H1 (cell line): ENCODE measurements around the gene CSGALNACT2. TPM values are rescaled to one million over a fixed set of nuclear protein-coding genes. Genes with fewer than 3 reads are reported as not detected.

Experiments
- CTCF ChIA-PET: fragments of 300-600 bp; sonication (Branson Sonifier 250); formaldehyde crosslinking; loops from one replicate; lab custom pipeline; 2021; ENCODE audit not compliant: partially characterized antibody; lab: Charles Lee
- POLR2A ChIA-PET: fragments of 300-600 bp; sonication (Branson Sonifier 250); formaldehyde crosslinking; loops from one replicate; lab custom pipeline; 2021; ENCODE audit warnings: inconsistent platforms; ENCODE audit not compliant: partially characterized antibody; lab: Charles Lee
- DNase-seq, 2 experiments: peaks; one replicate each; pipeline versions ENCODE4 v3.0.0 to v3.0.0-alpha.2; 2010 to 2022; ENCODE audit warnings: low spot score in 2 of 2, low read depth in 1 of 2, mixed read lengths in 1 of 2
- FAIRE-seq: peaks from 2 replicates; lab custom pipeline; 2011; peaks lifted over from hg19 to GRCh38; lab: Jason Lieb, UNC
- H2AFZ ChIP-seq: 2 replicates; pipeline ENCODE4 v1.8.1; 2012; ENCODE audit warnings: low read length, inconsistent platforms
- H2AK5ac ChIP-seq: 2 replicates; pipeline ENCODE4 v1.6.1; 2013; ENCODE audit warnings: low read depth, low read length
- H2BK120ac ChIP-seq: replicated peaks from 2 replicates; pipeline ENCODE3; 2013; ENCODE audit warnings: low read depth, low read length, inconsistent platforms
- H2BK12ac ChIP-seq: 2 replicates; pipeline ENCODE4 v1.6.1; 2013; ENCODE audit warnings: low read depth, low read length
- H2BK15ac ChIP-seq: 2 replicates; pipeline ENCODE4 v1.6.1; 2013; ENCODE audit warnings: low read length
- H2BK20ac ChIP-seq: 2 replicates; pipeline ENCODE4 v1.6.1; 2013; ENCODE audit warnings: low read length
- H2BK5ac ChIP-seq: 2 replicates; pipeline ENCODE4 v1.6.1; 2013; ENCODE audit warnings: low read depth, low read length
- H3K14ac ChIP-seq: 2 replicates; pipeline ENCODE4 v1.6.1; 2013; ENCODE audit warnings: inconsistent platforms; ENCODE audit not compliant: insufficient read length
- H3K18ac ChIP-seq: 2 replicates; pipeline ENCODE4 v1.6.1; 2013; ENCODE audit warnings: low read length; ENCODE audit errors: extremely low read depth
- H3K23ac ChIP-seq: 2 replicates; pipeline ENCODE4 v1.6.1; 2013; ENCODE audit warnings: inconsistent platforms; ENCODE audit not compliant: insufficient read length
- H3K23me2 ChIP-seq: 2 replicates; pipeline ENCODE4 v1.6.1; 2013; ENCODE audit warnings: low read depth, low read length
- H3K27ac ChIP-seq: 2 replicates; pipeline ENCODE4 v1.6.1; 2011; ENCODE audit warnings: low read depth, low read length, inconsistent platforms
- H3K27me3 ChIP-seq, 4 experiments: replicated peaks in 1 of 4; 1 replicate in 1 of 4; 2 replicates in 3 of 4; pipeline versions ENCODE4 v1.6.1 to v1.8.1; 2011 to 2013; ENCODE audit warnings: low read length in 3 of 4, mild to moderate bottlenecking in 3 of 4, inconsistent platforms in 2 of 4, mixed read lengths in 2 of 4, moderate library complexity in 1 of 4; ENCODE audit not compliant: control insufficient read depth in 3 of 4, insufficient read depth in 3 of 4; ENCODE audit errors: extremely low read depth in 1 of 4
- H3K36me3 ChIP-seq, 4 experiments: 2 replicates each; pipeline versions ENCODE4 v1.6.1 to v1.8.1; 2011 to 2013; ENCODE audit warnings: mild to moderate bottlenecking in 4 of 4, low read length in 3 of 4, moderate library complexity in 2 of 4, control low read depth in 1 of 4, inconsistent platforms in 1 of 4; ENCODE audit not compliant: insufficient read depth in 4 of 4, control insufficient read depth in 2 of 4
- H3K4ac ChIP-seq: replicated peaks from 2 replicates; pipeline ENCODE3; 2013; ENCODE audit warnings: low read length, low read depth, mixed read lengths, inconsistent platforms; ENCODE audit not compliant: insufficient read length
- H3K4me1 ChIP-seq, 4 experiments: replicated peaks in 1 of 4; 1 replicate in 1 of 4; 2 replicates in 3 of 4; pipeline versions ENCODE4 v1.6.1 to v1.8.1; 2011 to 2013; ENCODE audit warnings: low read length in 3 of 4, inconsistent platforms in 2 of 4, mixed read lengths in 1 of 4; ENCODE audit not compliant: insufficient read depth in 4 of 4, control insufficient read depth in 3 of 4
- H3K4me2 ChIP-seq, 2 experiments: 2 replicates each; pipeline versions ENCODE4 v1.6.1 to v1.8.1; 2011 to 2013; ENCODE audit warnings: low read depth in 2 of 2, low read length in 2 of 2, control low read depth in 1 of 2, inconsistent platforms in 1 of 2, mild to moderate bottlenecking in 1 of 2; ENCODE audit not compliant: insufficient read depth in 1 of 2
- H3K4me3 ChIP-seq, 4 experiments: fragments of 200-600, 300-600 bp in 1 of 4; sonication (generic), shearing (Covaris generic), sonication (Bioruptor Twin) in 1 of 4; 2 replicates each; pipeline versions ENCODE4 v1.5.1 to v1.8.1; 2011 to 2016; ENCODE audit warnings: low read length in 4 of 4, low read depth in 3 of 4, control low read depth in 2 of 4, inconsistent platforms in 2 of 4, mild to moderate bottlenecking in 2 of 4, mixed read lengths in 1 of 4, moderate library complexity in 1 of 4; ENCODE audit not compliant: insufficient read depth in 2 of 4; ENCODE audit errors: extremely low read depth in 1 of 4
- H3K56ac ChIP-seq: replicated peaks from 2 replicates; pipeline ENCODE3; 2013; ENCODE audit warnings: low read depth, mild to moderate bottlenecking, mixed read lengths, low read length, inconsistent platforms; ENCODE audit not compliant: insufficient read length
- H3K79me1 ChIP-seq: 2 replicates; pipeline ENCODE4 v1.6.1; 2013; ENCODE audit warnings: low read depth, low read length, control low read depth
- H3K79me2 ChIP-seq, 2 experiments: 2 replicates each; pipeline versions ENCODE4 v1.6.1 to v1.8.1; 2012 to 2013; ENCODE audit warnings: low read length in 2 of 2, mild to moderate bottlenecking in 2 of 2, inconsistent platforms in 1 of 2; ENCODE audit not compliant: insufficient read depth in 2 of 2, control insufficient read depth in 1 of 2
- H3K9ac ChIP-seq, 4 experiments: replicated peaks in 1 of 4; 1 replicate in 1 of 4; 2 replicates in 3 of 4; pipeline versions ENCODE4 v1.6.1 to v1.8.1; 2011 to 2013; ENCODE audit warnings: low read depth in 3 of 4, low read length in 3 of 4, control low read depth in 2 of 4, mild to moderate bottlenecking in 2 of 4, moderate library complexity in 2 of 4, inconsistent platforms in 1 of 4; ENCODE audit errors: extremely low read depth in 1 of 4
- H3K9me3 ChIP-seq, 2 experiments: 2 replicates each; pipeline versions ENCODE4 v1.6.1 to v1.8.1; 2012 to 2013; ENCODE audit warnings: mild to moderate bottlenecking in 2 of 2, moderate library complexity in 2 of 2, control low read depth in 1 of 2, inconsistent platforms in 1 of 2, low read depth in 1 of 2, low read length in 1 of 2, mixed read lengths in 1 of 2; ENCODE audit not compliant: insufficient read depth in 2 of 2
- H4K20me1 ChIP-seq, 2 experiments: replicated peaks in 1 of 2; 2 replicates each; pipeline versions ENCODE3 to v1.8.1; 2011 to 2013; ENCODE audit warnings: inconsistent platforms in 2 of 2, low read length in 2 of 2, mild to moderate bottlenecking in 1 of 2; ENCODE audit not compliant: insufficient read depth in 2 of 2, control insufficient read depth in 1 of 2
- H4K5ac ChIP-seq: 2 replicates; pipeline ENCODE4 v1.6.1; 2013; ENCODE audit warnings: low read length, low read depth, mixed read lengths, inconsistent platforms; ENCODE audit not compliant: insufficient read length
- H4K8ac ChIP-seq: 2 replicates; pipeline ENCODE4 v1.8.0; 2013; ENCODE audit warnings: mild to moderate bottlenecking, moderate library complexity, low read length, inconsistent platforms; ENCODE audit not compliant: insufficient read depth; ENCODE audit errors: extremely low read depth
- H4K91ac ChIP-seq: replicated peaks from 2 replicates; pipeline ENCODE3; 2013; ENCODE audit warnings: low read length, mixed read lengths, inconsistent platforms; ENCODE audit not compliant: insufficient read length
- ASH2L ChIP-seq: fragments of 200-600, 300-600 bp; sonication (generic); IDR thresholded peaks from one replicate; pipeline ENCODE4 v1.7.1; 2017; ENCODE audit warnings: low read length
- CBX5 ChIP-seq: fragments of 300-800, 300-1000 bp; sonication (generic); IDR thresholded peaks from 2 replicates; pipeline ENCODE4 v1.7.1; 2016; ENCODE audit warnings: antibody characterized with exemption, low read length, low read depth
- CBX8 ChIP-seq: fragments of 300-800, 300-1000 bp; sonication (generic); IDR thresholded peaks from 2 replicates; pipeline ENCODE4 v1.7.1; 2016; ENCODE audit warnings: low read depth, low read length, borderline replicate concordance
- CHD1 ChIP-seq: IDR thresholded peaks from 2 replicates; pipeline ENCODE4 v1.6.1; 2012; ENCODE audit warnings: low read depth, low read length, improper control_type of control experiment
- CREB1 ChIP-seq: IDR thresholded peaks from 2 replicates; pipeline ENCODE4 v1.6.1; 2012; ENCODE audit warnings: inconsistent platforms
- PHF8 ChIP-seq: fragments of 200-600 bp; sonication (generic); conservative IDR thresholded peaks from 2 replicates; pipeline ENCODE4 v1.7.1; 2012; ENCODE audit warnings: low read depth, mild to moderate bottlenecking, inconsistent platforms, low read length, moderate library complexity
- RFX5 ChIP-seq: IDR thresholded peaks from 2 replicates; pipeline ENCODE4 v1.6.1; 2011; ENCODE audit warnings: low read depth, low read length, improper control_type of control experiment, borderline replicate concordance
- TEAD4 ChIP-seq: IDR thresholded peaks from 2 replicates; pipeline ENCODE4 v1.6.1; 2012; ENCODE audit warnings: low read depth, low read length, inconsistent platforms, mixed read lengths
- WGBS, 2 experiments: shearing (Covaris generic) in 1 of 2; methylation state at CpG; one replicate each; pipeline versions ENCODE4 v1.1.6 to v1.1.7; 2013 to 2015; ENCODE audit warnings: low lambda C conversion rate in 2 of 2, mixed read lengths in 2 of 2, inconsistent platforms in 1 of 2, low coverage in 1 of 2, missing lambda C conversion rate in 1 of 2; ENCODE audit not compliant: insufficient replicate concordance in 2 of 2, insufficient coverage in 1 of 2, insufficient read length in 1 of 2; ENCODE audit errors: extremely low coverage in 1 of 2, missing lambda C conversion rate in 1 of 2; 5-methylcytosine and 5-hydroxymethylcytosine counted together
- polyA plus RNA-seq, 7 experiments: library from polyadenylated mRNA; depleted of rRNA in 3 of 7; stranded (reverse) in 5 of 7; unstranded in 2 of 7; fragments of >200 nt in 5 of 7; fragments of 200-250 nt in 2 of 7; gene quantifications; 1 replicate in 5 of 7; 2 replicates in 1 of 7; 4 replicates in 1 of 7; pipeline versions ENCODE4 v1.2.1 to v1.2.3, GENCODE V29; 2011 to 2013; ENCODE audit warnings: missing spikeins in 2 of 7, mixed read lengths in 2 of 7
- total RNA-seq: library from RNA; stranded (reverse); fragmentation: NEBNext Ultra II Directional; extraction: Animal tissue kit (Norgen Biotek cat#: 25700); gene quantifications from 2 replicates; pipeline ENCODE4 v1.2.1, GENCODE V29; 2021
- TF ChIP-seq, protein P1 (sequence below): IDR thresholded peaks from 2 replicates; pipeline ENCODE4 v1.6.1; 2011; ENCODE audit warnings: low read length, improper control_type of control experiment

Gene CSGALNACT2
- total and polyA plus RNA-seq, 2 of the 8 experiments (the other 6 are each of a cell fraction or from before 2014, with no cell fraction given) = 2.6 to 5.3 TPM

DNA sequence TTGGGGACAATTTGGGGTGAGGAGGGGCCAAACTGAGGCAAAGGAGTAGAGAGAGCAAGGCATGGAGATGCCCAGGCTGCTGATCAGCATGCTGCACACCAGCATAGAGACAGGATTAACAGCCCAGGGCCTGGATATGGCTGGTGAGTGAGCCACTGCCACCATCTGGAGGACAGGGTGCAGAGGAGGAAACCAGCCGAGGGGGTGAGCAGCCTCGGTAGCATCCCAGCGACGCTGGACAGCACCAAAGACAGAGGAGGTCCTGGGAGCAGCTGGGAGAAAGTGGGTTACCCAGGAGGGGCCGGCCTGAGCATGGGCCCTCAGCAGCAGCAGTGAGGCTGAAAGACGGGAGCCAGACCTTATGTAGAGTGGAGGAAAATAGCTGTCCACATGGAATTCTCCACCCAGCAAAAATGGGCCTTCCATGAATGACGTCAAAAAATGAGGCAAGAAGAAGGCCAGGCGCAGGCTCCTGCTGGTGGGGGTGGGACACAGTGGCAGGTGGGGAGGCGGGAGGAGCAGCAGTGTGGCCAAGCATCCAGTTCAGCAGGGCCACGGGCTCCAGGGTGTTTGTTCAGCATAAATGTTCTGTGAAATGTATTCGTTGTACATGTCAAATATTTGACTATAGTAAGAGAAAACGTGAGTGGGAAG lies 44.7 kb upstream of the CSGALNACT2 start:
- no peak overlapping the region for H3K27ac ChIP-seq
- peaks cover 0 to 6% (median 3%) of the 10 kb centered on the region in 4 experiments; a peak in 2 of 7 replicates for H3K4me1 ChIP-seq
- H2BK120ac ChIP-seq = no peak overlapping the region
- H3K79me2 ChIP-seq = no peaks in the 10 kb centered on the region
- no peaks in the 10 kb centered on the region for H3K36me3 ChIP-seq
- H3K23ac ChIP-seq = no peak overlapping the region
- no peaks in the 10 kb centered on the region for H3K23me2 ChIP-seq
- no peak overlapping the region for H2BK5ac ChIP-seq
- H3K4me2 ChIP-seq = no peak overlapping the region
- H3K14ac ChIP-seq = no peak overlapping the region
- no peak overlapping the region for H3K4ac ChIP-seq
- no peaks in the 10 kb centered on the region for H3K9me3 ChIP-seq
- no peak overlapping the region for H2BK20ac ChIP-seq
- ChIA-PET CTCF (interaction anchor here (0.7 to 8.0 kb wide), 13 partner anchors 9 to 340 kb away, joined by 3 to 50 read pairs (median 3); partner anchors contain the start of gene RET), POLR2A (no interaction called here)
- H4K91ac ChIP-seq = no peak overlapping the region
- FAIRE-seq (no peak), DNase-seq (no peak)
- H4K5ac ChIP-seq = no peak overlapping the region
- H2BK12ac ChIP-seq = no peak overlapping the region
- WGBS, 2 experiments = 69% methylated on average over 11 of the region's 12 CpGs; no CpG with 5 or more reads in 1 of the 2 experiments
- H2AFZ ChIP-seq = no peak overlapping the region
- no peaks in the 10 kb centered on the region; a peak in 1 of 7 replicates for H3K27me3 ChIP-seq
- H3K9ac ChIP-seq = no peak overlapping the region
- no peak overlapping the region; the same call in 1 of the 2 replicates for H4K8ac ChIP-seq
- H2AK5ac ChIP-seq = no peak overlapping the region
- H3K79me1 ChIP-seq = no peaks in the 10 kb centered on the region
- H3K56ac ChIP-seq = no peak overlapping the region
- peaks cover 0 to 3% of the 10 kb centered on the region in 2 experiments for H4K20me1 ChIP-seq
- H3K4me3 ChIP-seq = no peak overlapping the region
- no peak overlapping the region for H2BK15ac ChIP-seq
- no peak overlapping the region for H3K18ac ChIP-seq
- TF ChIP-seq TEAD4 (no peak), CBX5 (no peak), RFX5 (no peak), PHF8 (no peak), CBX8 (no peak), CREB1 (no peak), ASH2L (no peak), CHD1 (no peak)
- TF ChIP-seq, protein P1, sequence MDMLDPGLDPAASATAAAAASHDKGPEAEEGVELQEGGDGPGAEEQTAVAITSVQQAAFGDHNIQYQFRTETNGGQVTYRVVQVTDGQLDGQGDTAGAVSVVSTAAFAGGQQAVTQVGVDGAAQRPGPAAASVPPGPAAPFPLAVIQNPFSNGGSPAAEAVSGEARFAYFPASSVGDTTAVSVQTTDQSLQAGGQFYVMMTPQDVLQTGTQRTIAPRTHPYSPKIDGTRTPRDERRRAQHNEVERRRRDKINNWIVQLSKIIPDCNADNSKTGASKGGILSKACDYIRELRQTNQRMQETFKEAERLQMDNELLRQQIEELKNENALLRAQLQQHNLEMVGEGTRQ = no peak
